ENCODE data around the gene RGS3.

DNA sequence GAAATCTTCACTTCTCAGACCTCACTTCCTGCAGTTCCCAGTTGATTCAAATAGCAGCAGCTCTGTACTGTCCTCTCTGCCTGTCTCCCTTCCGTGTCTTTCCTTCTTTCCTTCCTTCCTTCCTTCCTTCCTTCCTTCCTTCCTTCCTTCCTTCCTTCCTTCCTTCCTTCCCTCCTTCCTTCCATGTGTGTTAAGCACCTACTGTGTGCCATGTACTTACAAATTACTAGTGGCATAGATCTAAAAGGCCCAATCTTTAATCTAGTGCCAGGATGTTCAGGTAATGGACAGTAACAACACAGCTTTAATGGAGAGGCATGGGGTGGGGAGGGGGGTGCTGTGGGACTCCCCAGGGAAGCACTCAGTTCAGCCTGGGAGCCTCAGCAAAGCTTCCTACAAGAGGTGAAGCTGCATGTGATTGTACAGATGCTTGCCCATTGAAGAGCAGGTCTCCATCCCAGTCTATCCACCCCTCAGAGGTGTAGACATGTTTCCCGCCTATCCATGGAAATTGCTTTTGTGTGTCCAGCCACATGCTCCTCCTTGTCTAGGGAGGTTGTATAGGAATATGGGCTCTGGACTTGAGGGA, 106.0 kb downstream of the RGS3 start:
- TF ChIP-seq, protein P1, sequence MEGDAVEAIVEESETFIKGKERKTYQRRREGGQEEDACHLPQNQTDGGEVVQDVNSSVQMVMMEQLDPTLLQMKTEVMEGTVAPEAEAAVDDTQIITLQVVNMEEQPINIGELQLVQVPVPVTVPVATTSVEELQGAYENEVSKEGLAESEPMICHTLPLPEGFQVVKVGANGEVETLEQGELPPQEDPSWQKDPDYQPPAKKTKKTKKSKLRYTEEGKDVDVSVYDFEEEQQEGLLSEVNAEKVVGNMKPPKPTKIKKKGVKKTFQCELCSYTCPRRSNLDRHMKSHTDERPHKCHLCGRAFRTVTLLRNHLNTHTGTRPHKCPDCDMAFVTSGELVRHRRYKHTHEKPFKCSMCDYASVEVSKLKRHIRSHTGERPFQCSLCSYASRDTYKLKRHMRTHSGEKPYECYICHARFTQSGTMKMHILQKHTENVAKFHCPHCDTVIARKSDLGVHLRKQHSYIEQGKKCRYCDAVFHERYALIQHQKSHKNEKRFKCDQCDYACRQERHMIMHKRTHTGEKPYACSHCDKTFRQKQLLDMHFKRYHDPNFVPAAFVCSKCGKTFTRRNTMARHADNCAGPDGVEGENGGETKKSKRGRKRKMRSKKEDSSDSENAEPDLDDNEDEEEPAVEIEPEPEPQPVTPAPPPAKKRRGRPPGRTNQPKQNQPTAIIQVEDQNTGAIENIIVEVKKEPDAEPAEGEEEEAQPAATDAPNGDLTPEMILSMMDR (IDR thresholded peaks at IDR 0.05 in 4 of 5, conservative IDR thresholded peaks at IDR 0.05 in 1 of 5) = no peak
- no peak for TF ChIP-seq POLR2A (IDR thresholded peaks at IDR 0.05)

Data from gastrocnemius medialis (tissue), 4 donors.